Thoracic aorta (tissue), 2 donors: ENCODE results near the gene SPNS3. TPM values are rescaled to one million over a fixed set of nuclear protein-coding genes. Genes with fewer than 3 reads are reported as not detected.

Experiments used
- ATAC-seq: fragments of 150-250 bp; one replicate; pipeline ENCODE4 v1.8.0; 2017; ENCODE audit warnings: low read depth; ENCODE audit not compliant: insufficient number of reproducible peaks, low FRiP score
- DNase-seq: peaks from one replicate; pipeline ENCODE4 v3.0.0-alpha.2; 2020; ENCODE audit warnings: low spot score
- H3K27ac ChIP-seq, 2 donors: fragments of 200-600 bp; sonication (generic); 1 replicate in 1 of 2; 2 replicates in 1 of 2; pipeline ENCODE4 v1.5.1; 2016; ENCODE audit warnings: mild to moderate bottlenecking in 2 of 2, moderate library complexity in 2 of 2
- H3K27me3 ChIP-seq: fragments of 200-600 bp; sonication (generic); replicated peaks from 2 replicates; pipeline ENCODE4 v1.6.0; 2016; ENCODE audit warnings: mild to moderate bottlenecking; ENCODE audit not compliant: insufficient read depth
- H3K36me3 ChIP-seq: fragments of 200-600 bp; sonication (generic); one replicate; pipeline ENCODE4 v1.5.1; 2016
- H3K4me1 ChIP-seq, 2 donors: fragments of 200-600 bp; sonication (generic); 1 replicate in 1 of 2; 2 replicates in 1 of 2; pipeline versions ENCODE4 v1.5.1 to v1.6.0; 2016; ENCODE audit warnings: low read depth in 2 of 2, mild to moderate bottlenecking in 1 of 2; ENCODE audit not compliant: control insufficient read depth in 1 of 2
- H3K4me3 ChIP-seq: fragments of 200-600 bp; sonication (generic); 2 replicates; pipeline ENCODE4 v1.5.1; 2016; ENCODE audit warnings: mild to moderate bottlenecking
- H3K9me3 ChIP-seq: fragments of 200-600 bp; sonication (generic); 2 replicates; pipeline ENCODE4 v1.5.1; 2016
- CTCF ChIP-seq: fragments of 200-600 bp; sonication (generic); IDR thresholded peaks from one replicate; pipeline ENCODE4 v1.5.1; 2019; ENCODE audit warnings: antibody characterized with exemption
- total RNA-seq, 2 donors: library from RNA; depleted of rRNA; stranded (reverse); fragments of >200 nt; gene quantifications; one replicate each; pipeline versions ENCODE4 v1.1.0 to v1.2.3, GENCODE V29; 2016

SPNS3 gene
- total RNA-seq, 2 donors from 2014 or later: 1.9 TPM; not detected in 1

GRCh38 chr17:4394208-4395110 is 39.3 kb upstream of the SPNS3 start:
- H3K27me3 ChIP-seq: no peaks in the 10 kb centered on the region
- H3K4me1 ChIP-seq: no peaks in the 10 kb centered on the region
- H3K36me3 ChIP-seq: no peaks in the 10 kb centered on the region
- no peak overlapping the region for H3K4me3 ChIP-seq
- no peaks in the 10 kb centered on the region for H3K9me3 ChIP-seq
- ATAC-seq: no peak
- no peak for DNase-seq
- no peak for TF ChIP-seq CTCF
- no peak overlapping the region for H3K27ac ChIP-seq

GRCh38 chr17:4395111-4395478 is 38.6 kb upstream of the SPNS3 start:
- Histone ChIP-seq H3K4me3 (no peak overlapping the region), H3K9me3 (no peaks in the 10 kb centered on the region), H3K27ac (no peak overlapping the region), H3K36me3 (no peaks in the 10 kb centered on the region), H3K27me3 (no peaks in the 10 kb centered on the region), H3K4me1 (no peaks in the 10 kb centered on the region)
- ATAC-seq (no peak), DNase-seq (no peak)
- TF ChIP-seq CTCF: no peak

GRCh38 chr17:4397840-4398239 is 35.9 kb upstream of the SPNS3 start:
- ATAC-seq (no peak), DNase-seq (no peak)
- Histone ChIP-seq H3K36me3 (no peaks in the 10 kb centered on the region), H3K4me1 (no peaks in the 10 kb centered on the region), H3K9me3 (no peaks in the 10 kb centered on the region), H3K27me3 (no peaks in the 10 kb centered on the region), H3K4me3 (no peak overlapping the region), H3K27ac (no peak overlapping the region)
- no peak for TF ChIP-seq CTCF

- H3K9me3 ChIP-seq: no peaks in the 10 kb centered on the region
- no peak for ATAC-seq
- DNase-seq: no peak
These were observed 28.6 kb upstream of the SPNS3 start for GRCh38 chr17:4405038-4405669.

More at GRCh38 chr17:4405038-4405669, 28.6 kb upstream of the SPNS3 start:
- Histone ChIP-seq H3K27ac (no peak overlapping the region), H3K4me1 (no peaks in the 10 kb centered on the region), H3K27me3 (no peaks in the 10 kb centered on the region), H3K36me3 (no peaks in the 10 kb centered on the region), H3K4me3 (no peak overlapping the region)
- no peak for TF ChIP-seq CTCF
